Activated CD4-positive, alpha-beta T cell treated with anti-CD3 and anti-CD28 coated beads, Interleukin-2, amount 50 U/mL, for 24 hours (primary cell): Measurements from ENCODE around the gene STX1B.

ENCODE experiments used
- DNase-seq, 2 donors: peaks; one replicate each; pipeline ENCODE4 v3.0.0-alpha.2; 2020; ENCODE audit warnings: low read depth in 1 of 2, low spot score in 1 of 2

STX1B gene

DNA sequence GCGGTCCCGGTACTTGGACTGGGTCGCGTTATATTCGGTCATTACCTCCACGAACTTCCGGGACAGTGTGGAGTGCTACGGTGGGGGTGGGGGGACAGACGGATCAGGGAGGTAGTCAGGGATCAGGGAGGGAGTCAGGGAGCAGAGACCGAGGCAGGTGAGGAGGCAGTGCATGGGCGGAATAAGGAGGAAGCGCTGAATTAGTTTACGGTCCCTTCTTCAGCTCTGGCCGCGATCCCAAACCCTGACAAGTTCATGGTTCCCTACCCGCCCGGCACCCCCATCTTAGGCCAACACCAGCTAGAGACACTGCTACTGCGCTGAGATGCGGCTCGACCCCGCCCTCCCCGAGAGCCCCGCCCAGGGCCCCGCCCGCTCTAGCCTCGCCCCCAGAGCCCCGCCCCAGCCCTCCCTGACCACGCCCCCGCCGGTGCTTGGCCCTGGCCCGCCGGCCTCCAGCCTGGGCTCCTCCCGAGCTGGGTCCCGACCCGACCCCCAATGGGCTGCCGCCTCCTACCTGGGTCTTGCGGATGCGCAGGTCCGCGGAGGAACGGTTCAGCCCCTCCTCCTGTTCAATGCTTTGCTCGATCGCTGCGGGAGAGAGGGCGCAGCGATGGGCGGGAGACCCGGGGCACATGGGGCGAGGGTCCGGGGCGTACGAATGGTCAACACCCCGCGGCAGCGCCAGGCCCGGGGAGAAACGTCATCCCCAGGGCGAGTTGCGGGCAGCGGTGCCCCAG lies 13.3 kb downstream of the STX1B start:
- peak; percentile 72 to 73 for DNase-seq

DNA sequence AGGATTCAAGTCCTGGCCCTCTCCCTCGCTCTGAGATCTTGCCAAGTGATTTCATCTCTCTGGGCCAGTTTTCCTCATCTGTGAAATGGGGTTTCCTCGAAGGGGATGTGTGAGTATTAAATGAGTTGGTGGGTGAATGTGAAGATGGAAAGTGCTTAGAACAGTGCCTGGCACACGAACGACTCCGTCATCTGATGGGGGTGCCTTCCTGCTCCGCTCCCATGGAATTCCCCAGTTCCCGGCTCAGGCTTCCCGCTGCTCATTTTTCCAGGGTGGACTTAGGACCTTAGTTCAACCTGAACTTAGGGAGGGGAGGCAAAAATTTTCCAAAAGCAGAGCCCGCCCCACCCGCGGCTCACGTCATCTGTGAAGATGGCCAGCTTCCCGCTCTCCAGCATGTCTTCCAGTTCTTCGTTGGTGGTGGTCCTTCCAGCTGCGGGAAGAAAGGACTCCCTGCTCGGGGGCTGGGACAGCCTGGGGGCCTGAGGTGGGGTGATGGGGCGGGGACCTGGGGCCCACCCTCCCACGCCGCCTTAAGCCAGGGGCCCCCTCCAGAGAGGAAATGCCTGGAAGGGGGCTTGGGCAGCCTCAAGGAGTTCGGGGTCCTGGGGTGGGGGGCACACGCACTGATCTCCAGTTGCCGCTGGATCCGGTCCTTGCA lies 14.0 kb downstream of the STX1B start:
- DNase-seq, result no peak

DNA sequence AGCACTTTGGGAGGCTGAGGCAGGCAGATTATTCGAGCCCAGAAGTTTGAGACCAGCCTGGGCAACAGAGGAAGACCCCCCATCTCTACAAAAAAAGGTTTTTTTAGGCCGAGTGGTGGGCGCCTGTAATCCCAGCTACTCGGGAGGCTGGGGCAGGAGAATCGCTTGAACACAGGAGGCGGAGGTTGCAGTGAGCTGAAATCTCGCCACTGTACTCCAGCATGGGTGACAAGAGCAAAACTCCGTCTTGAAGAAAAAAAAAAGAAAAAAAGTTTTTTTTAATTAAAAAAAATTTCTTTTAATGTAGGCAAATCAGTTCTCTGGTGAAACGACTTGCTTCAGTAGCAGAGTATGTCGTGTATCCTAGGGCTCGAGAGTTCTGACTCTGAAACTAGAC lies 14.5 kb downstream of the STX1B start:
- DNase-seq, result no peak

DNA sequence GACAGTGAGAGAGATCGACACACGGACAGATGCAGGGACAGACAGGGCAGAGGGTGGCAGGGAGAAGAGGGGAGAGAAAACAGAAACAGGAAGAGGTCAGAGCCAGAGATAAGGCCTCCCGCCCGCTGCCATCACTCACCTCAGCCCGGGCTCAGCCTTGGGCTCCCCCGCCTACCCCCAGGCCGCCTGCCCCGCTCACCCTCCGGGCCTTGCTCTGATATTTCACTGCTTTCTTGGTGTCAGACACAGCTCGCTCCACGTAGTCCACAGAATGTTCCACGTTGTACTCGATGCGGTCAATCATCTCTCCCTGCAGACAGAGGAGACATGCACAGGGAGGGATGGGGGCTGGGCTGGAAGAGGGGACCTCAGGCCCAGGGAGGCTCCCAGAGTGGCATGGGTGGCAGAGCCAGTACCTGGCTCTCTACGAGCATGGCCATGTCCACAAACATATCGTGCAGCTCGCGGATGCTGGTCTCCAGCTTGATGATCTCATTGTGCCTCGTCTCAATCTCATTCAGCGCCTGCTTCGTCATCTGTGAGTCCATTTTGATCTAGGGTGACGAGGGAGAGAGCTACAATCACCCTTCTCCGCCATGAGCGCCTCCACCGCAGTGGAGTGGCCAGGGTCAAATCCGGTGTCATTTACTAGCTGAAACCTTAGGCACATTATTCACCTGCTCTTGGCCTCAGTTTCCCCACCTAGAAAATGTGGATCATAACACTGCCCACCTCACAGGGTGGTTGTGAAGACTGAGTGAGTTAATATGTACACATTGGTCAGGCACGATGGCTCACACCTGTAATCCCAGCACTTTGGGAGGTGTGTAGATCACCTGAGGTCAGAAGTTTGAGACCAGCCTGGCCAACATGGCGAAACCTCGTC lies 17.3 kb downstream of the STX1B start:
- DNase-seq, result no peak

DNA sequence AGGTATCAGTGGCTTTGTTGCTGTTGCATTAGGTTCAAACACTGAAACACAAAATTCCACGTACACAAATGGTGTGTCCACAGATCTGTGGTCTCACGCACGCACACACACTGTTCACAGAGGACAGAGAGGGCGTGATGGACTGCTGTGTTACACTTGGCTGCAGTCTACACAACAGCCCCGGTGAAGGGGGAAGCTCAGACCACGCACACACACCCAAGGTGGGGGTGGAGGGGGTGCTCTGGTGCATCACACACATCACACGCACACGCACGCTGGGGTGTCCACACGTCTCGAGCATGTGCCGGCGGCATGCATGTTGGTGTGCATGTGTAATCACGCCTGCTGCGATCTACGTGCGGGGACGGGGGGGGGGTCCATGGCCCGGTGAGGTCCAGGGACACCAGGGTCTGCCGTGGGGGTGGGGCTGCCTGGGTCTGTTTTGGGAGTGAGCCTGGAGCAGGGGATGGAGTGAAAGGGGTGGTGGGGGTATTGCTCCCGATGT lies 18.1 kb downstream of the STX1B start:
- DNase-seq, result no peak

DNA sequence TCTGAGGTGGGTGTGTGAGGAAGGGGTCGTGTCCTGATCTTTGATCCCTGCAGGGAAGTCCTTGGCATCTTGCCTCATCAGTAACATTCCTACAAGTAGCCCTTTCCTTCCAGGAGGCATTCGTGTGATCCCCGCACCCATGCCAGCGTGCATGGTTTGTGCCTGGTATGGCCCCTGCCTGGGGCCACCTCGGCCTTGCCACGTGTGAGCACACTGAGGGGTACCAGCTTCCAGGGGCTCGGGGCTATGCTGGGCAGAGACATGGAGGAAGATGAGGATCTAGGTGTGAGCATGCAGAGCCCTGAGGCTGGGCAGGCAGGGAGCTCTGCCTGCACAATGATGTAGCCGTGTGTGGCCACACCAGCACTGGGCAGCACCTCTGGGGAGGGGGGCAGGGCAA lies 19.4 kb downstream of the STX1B start:
- no peak for DNase-seq

DNA sequence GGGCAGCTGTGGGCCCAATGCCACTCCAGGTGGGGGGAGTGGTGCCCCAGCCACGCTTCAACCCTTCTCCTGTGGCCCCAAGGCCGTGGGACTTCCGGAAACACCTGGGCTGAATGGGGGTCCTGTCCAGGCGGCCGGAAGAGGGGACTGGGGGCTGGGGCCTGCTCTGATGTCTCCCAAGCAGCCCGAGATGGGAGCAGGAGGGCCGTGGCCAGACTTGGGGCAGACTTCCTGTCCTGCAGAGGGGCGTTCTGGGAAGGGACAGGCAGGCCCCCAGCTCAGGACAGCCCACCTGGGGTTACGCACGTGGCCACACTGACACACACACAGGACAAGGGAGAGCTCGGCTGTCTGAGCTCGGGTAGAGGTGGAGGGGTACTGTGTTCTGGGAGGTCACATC lies 20.3 kb downstream of the STX1B start:
- no peak for DNase-seq

DNA sequence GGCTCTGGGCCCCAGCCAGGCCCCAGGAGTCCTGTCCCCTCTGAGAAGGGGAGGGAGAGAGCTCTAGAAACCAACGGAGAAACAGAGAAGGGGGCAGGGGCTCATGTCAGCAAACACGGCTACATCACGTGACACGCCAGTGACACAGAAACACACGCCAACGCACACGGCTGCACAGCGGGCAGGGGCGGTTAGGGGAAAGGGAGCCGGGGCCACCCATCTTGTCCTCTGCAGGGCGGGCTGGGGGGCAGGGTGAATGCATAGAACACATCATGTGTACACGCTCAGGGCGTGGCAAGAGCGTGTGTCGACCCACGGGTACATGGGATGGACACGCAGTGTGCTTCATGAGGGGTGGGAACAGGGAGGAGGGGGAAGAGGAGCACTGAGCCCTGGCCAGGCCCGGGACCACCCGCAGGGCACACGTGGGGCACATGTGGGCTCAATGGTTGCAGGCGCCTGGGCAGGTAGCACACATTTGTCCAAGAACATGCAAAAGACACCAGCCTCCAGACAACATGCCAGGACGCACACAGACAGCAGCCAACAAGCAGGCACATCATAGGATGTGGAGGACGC lies 20.9 kb downstream of the STX1B start:
- DNase-seq, result no peak

DNA sequence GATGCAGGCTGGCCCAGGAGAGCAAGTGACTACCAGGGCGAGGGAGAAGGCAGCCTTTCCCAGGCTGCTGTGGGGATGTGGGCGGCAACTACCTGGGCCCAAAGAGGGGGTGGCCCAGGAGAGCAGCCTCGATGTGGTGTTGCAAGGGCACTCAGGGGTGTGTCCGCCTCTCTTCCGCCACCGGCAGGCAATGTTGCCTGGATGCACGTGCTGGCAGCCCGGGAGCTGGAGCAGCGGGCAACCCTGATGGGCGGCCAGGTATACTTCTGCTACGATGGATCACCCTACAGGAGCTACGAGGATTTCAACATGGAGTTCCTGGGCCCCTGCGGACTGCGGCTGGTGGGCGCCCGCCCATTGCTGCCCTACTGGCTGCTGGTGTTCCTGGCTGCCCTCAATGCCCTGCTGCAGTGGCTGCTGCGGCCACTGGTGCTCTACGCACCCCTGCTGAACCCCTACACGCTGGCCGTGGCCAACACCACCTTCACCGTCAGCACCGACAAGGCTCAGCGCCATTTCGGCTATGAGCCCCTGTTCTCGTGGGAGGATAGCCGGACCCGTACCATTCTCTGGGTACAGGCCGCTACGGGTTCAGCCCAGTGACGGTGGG lies 22.8 kb downstream of the STX1B start:
- no peak for DNase-seq

DNA sequence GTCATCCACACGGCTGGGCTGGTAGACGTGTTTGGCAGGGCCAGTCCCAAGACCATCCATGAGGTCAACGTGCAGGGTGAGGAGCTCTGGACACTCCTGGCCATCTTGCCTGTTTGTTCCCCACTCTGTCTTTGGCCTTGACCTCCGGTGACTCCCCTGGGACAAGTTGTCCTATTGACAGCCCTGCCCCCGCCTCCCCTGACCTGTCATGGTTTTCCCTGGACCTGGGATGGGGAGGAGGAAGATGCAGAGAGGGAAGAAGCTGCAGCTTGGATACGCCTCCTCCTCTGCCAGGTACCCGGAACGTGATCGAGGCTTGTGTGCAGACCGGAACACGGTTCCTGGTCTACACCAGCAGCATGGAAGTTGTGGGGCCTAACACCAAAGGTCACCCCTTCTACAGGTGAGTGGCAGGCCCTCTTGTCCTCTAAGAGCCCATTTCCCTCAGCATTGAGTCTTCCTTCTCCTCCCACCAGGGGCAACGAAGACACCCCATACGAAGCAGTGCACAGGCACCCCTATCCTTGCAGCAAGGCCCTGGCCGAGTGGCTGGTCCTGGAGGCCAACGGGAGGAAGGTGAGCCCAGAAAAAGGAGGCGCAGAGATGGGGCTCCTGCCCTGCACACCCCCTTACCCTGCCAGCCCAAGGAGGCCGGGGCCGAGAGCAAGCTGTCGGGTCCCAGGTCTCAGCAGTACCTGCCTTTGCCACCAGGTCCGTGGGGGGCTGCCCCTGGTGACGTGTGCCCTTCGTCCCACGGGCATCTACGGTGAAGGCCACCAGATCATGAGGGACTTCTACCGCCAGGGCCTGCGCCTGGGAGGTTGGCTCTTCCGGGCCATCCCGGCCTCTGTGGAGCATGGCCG lies 24.1 kb downstream of the STX1B start:
- no peak for DNase-seq

DNA sequence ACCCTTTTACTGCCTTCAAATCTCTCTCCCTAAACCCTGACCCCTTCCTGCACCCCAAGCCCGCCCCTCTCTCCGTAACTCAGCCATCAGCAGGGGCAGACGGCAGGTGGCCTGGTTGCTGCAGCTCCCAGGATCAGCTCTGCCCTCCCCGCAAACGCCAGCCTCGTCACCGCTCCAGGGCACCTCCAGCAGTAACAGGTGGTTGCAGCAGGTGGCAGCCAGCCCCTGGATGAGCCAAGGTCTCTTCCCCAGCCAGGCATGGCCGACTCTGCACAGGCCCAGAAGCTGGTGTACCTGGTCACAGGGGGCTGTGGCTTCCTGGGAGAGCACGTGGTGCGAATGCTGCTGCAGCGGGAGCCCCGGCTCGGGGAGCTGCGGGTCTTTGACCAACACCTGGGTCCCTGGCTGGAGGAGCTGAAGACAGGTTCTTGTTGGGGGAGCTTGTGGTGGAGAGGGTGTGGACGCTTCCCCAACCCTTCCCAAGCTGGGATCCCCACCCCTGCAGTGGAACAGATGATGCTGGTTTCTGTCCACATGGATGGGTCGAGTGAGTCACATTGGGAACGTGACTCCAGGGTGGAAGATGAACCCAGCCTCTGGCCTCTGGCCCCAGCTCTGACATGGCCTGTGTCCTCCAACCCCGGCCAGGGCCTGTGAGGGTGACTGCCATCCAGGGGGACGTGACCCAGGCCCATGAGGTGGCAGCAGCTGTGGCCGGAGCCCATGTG lies 24.9 kb downstream of the STX1B start:
- DNase-seq, result no peak

DNA sequence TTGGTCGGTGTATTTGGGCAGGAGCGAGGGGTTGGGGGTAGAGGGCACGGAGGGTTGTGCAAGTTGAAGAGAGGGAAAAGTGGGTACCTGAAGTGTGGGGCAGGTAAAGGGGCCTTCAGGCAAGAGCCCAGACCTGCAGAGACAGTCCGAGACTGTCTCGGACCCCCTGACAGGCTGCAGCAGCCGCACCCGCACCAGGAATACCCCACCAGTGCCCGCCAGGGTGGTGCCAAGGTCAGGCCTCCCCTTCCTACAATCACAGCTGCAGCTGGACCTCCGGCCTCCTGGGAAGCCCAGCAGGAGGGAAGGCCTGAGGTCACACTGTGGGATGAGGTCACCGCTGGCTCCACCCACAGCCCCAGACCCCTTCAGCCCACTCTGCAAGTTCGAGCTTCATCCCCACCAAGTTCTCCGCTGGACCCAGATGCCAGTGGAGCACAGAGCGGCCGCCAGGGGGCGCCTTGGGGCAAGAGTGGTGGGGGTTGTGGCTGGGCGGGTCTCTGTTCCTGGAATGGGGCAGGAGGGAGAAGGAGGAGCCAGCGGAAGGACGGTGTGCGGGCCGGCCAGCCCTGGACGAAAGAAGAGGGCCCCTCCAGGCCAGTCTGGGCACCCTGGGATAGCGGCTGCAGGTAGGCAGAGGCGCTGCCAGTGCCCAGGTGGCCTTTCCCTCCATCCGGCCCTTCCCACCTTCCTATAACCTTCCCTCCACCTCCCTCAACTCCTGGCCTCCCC lies 25.6 kb downstream of the STX1B start, which contains the start of gene HSD3B7:
TSS of gene HSD3B7 (plus strand) at position 539 of the 732 bp plus-strand sequence. CDS start 452 bp downstream, outside the sequence.
- peak; percentile 66 to 76 for DNase-seq

DNA sequence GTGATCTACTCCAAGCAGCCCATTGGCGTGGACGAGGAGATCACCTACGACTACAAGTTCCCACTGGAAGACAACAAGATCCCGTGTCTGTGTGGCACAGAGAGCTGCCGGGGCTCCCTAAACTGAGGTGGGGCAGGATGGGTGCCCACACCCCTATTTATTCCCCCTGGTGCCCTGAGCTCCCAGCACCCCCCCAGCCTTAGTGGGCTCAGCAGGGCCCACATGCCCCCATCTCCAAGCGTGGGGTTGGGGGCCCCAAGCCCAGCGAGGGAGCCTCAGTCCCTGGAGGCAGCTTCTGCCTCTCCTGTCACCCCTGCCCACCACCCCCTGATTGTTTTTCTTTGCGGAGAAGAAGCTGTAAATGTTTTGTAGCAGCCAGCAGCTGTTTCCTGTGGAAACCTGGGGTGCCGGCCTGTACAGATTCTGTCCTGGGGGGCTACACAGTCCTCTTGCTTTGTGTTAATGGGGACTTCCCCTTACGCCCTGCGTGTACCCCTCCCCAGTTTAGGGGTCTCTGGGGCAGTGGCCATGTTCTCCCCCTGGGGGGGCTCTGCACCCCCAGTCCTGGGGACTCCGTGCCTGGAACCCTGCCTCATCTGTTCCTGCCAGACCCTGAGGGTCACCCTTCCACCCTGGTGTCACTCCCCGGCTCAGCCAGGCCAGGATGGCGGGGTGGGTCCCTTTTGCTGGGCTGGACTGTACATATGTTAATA lies 26.4 kb downstream of the STX1B start:
- DNase-seq, result no peak

DNA sequence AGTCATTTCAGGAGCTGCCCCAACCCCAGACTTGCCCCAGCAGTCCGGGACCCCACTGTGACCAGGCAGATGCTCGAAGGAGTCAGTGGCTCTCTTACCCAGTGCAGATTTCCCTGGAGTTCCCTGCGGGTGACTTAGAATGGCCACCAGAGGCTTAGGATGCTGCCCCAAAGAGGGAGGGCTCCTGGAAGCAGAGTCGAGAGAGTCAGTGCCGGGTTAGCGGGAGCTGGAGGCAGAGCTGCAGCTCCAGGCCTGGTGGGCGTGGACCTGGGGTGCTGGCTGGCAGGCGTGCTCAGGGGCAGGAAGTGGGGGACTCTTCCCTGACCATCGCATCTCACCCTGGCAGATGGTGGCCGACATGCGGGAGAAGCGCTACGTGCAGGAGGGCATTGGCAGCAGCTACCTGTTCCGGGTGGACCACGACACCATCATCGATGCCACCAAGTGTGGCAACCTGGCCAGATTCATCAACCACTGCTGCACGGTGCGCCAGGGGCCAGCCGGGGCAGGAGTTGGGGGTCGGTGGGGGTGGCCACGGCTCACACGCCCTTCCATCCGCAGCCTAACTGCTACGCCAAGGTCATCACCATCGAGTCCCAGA lies 27.0 kb downstream of the STX1B start:
- no peak for DNase-seq

DNA sequence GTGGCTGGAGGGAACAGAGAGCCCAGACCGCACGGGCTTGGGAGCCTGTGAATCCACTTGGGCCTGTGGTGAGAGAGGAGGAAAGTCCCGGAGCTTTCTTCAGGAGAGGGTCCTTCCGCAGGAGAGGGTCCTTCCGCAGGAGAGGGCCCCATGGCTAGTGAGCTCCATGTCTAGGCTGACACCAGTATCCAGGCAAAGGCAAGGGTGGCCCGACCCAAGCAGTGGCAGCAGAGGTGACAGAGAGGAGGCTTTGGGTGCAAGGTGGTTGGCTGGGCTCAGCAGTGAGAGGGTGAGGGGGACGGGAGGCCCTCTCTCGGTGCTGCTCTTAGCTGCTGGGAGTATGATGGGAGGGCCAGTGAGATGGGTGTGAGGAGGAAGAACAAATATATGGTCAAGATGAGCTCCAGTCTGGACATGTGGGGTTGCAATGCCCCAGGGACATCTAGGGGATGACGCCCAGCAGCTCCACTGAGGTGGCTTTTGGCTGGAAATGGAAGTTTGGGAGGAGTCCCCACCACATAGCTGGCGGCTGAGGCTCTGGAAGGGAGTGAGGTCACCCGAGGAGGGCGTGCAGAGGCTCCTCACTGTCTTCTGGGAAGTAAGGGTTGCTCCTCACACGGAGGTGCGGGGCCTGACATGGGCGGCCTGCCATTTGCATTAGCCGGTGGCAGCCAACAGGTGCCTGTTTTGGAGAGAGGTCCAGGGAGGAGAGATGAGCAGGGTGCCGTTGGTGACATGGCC lies 27.7 kb downstream of the STX1B start:
- DNase-seq, result no peak

DNA sequence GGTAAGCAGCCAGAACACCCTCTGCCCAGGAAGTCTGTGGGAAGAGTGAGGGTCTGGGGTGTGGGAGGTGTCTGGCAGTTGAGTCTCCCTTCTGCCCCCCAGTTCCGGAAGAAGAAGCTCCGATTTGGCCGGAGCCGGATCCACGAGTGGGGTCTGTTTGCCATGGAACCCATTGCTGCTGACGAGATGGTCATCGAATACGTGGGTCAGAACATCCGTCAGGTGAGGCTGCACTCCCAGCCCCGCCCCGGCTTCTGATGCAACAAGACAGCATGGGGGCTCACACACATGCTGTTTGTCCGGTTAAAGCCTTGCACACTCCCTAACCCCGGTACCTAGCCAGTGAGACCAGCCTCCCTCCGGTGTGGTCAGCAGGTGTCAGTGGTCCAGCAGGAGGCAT lies 29.5 kb downstream of the STX1B start:
- no peak for DNase-seq

DNA sequence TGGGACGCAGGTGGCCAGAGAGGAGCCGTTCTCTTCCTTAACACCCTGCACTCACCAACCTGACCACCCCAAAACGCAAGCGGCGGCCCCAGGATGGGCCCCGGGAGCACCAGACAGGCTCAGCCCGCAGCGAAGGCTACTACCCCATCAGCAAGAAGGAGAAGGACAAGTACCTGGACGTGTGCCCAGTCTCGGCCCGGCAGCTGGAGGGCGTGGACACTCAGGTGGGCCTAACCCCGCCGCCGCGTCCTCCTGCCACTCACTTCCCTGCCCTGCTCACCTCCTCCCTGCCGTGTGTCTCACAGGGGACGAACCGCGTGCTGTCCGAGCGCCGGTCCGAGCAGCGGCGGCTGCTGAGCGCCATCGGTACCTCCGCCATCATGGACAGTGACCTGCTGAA lies 30.0 kb downstream of the STX1B start:
- DNase-seq, result no peak
